K562 (cell line): Measurements from ENCODE around the gene BEST1. TPM values are rescaled to one million over a fixed set of nuclear protein-coding genes. Genes with fewer than 3 reads are reported as not detected.

Experiments
- CC2D1A ChIP-seq: fragments of 450-650 bp; IDR thresholded peaks from 2 replicates; pipeline ENCODE4 v1.6.1; 2017; ENCODE audit warnings: mild to moderate bottlenecking
- ESRRA ChIP-seq: fragments of 450-650 bp; IDR thresholded peaks from 2 replicates; pipeline ENCODE4 v1.6.1; 2014; ENCODE audit warnings: low read depth, mild to moderate bottlenecking, moderate library complexity, borderline replicate concordance
- ETV6 ChIP-seq, 3 experiments: fragments of 150-350 bp in 1 of 3; sonication (generic) in 1 of 3; formaldehyde crosslinking in 1 of 3; IDR thresholded peaks; 2 replicates each; pipeline versions ENCODE4 v1.6.1 to v1.8.0; 2014 to 2022; ENCODE audit warnings: borderline replicate concordance in 2 of 3, low read depth in 2 of 3, antibody characterized with exemption in 1 of 3, low read length in 1 of 3, mild to moderate bottlenecking in 1 of 3, missing genetic modification reagents in 1 of 3
- FIP1L1 ChIP-seq: fragments of 200-400 bp; formaldehyde crosslinking; IDR thresholded peaks from 2 replicates; pipeline ENCODE4 v1.6.1; 2018; ENCODE audit warnings: mild to moderate bottlenecking, low read depth, low read length; ENCODE audit not compliant: poor library complexity, severe bottlenecking
- HDGF ChIP-seq: fragments of 450-650 bp; IDR thresholded peaks from 2 replicates; pipeline ENCODE4 v1.6.1; 2016
- HNRNPLL ChIP-seq: fragments of 200-400 bp; formaldehyde crosslinking; IDR thresholded peaks from 2 replicates; pipeline ENCODE4 v1.6.1; 2017; ENCODE audit warnings: low read length, low read depth, mild to moderate bottlenecking; ENCODE audit not compliant: poor library complexity, severe bottlenecking
- HNRNPUL1 ChIP-seq: fragments of 200-400 bp; formaldehyde crosslinking; IDR thresholded peaks from 2 replicates; pipeline ENCODE4 v1.6.1; 2017; ENCODE audit warnings: low read length
- MITF ChIP-seq: IDR thresholded peaks from 2 replicates; pipeline ENCODE4 v1.6.1; 2014; ENCODE audit warnings: antibody characterized with exemption
- MYNN ChIP-seq, 2 experiments: sonication (generic); formaldehyde crosslinking in 1 of 2; IDR thresholded peaks; 2 replicates each; pipeline versions ENCODE4 v1.5.0 to v1.6.1; 2016 to 2020; ENCODE audit warnings: antibody characterized with exemption in 1 of 2, missing genetic modification reagents in 1 of 2
- SAFB ChIP-seq: fragments of 200-400 bp; formaldehyde crosslinking; IDR thresholded peaks from 2 replicates; pipeline ENCODE4 v1.6.1; 2017; ENCODE audit warnings: low read depth, low read length, borderline replicate concordance
- TAL1 ChIP-seq: fragments of 450-650 bp; IDR thresholded peaks from 2 replicates; pipeline ENCODE4 v1.6.1; 2016; ENCODE audit warnings: mild to moderate bottlenecking
- TRIM24 ChIP-seq, 2 experiments: fragments of 450-650 bp; IDR thresholded peaks; 2 replicates each; pipeline ENCODE4 v1.6.1; 2016
- ZNF133 ChIP-seq: fragments of 250-450 bp; sonication (Bioruptor Pico); IDR thresholded peaks from 2 replicates; pipeline ENCODE4 v1.4.0; 2020; ENCODE audit warnings: mild to moderate bottlenecking
- ZNF140 ChIP-seq: fragments of 250-450 bp; sonication (Bioruptor Pico); IDR thresholded peaks from 2 replicates; pipeline ENCODE4 v1.8.0; 2021; ENCODE audit warnings: moderate library complexity, mild to moderate bottlenecking, inconsistent platforms
- ZNF146 ChIP-seq: IDR thresholded peaks from one replicate; pipeline ENCODE4 v1.6.1; 2018; ENCODE audit warnings: missing compliant biosample characterization; ENCODE audit not compliant: unreplicated experiment
- ZNF224 ChIP-seq: sonication (generic); formaldehyde crosslinking; IDR thresholded peaks from 2 replicates; pipeline ENCODE4 v1.8.0; 2022; ENCODE audit warnings: mild to moderate bottlenecking, missing genetic modification reagents
- ZNF263 ChIP-seq: sonication (generic); formaldehyde crosslinking; IDR thresholded peaks from 2 replicates; pipeline ENCODE4 v1.8.0; 2022; ENCODE audit warnings: mild to moderate bottlenecking, missing genetic modification reagents, borderline replicate concordance
- ZNF354B ChIP-seq: fragments of 250-450 bp; sonication (Bioruptor Pico); IDR thresholded peaks from 2 replicates; pipeline ENCODE4 v1.4.0; 2020
- ZNF57 ChIP-seq: fragments of 450-650 bp; formaldehyde crosslinking; IDR thresholded peaks from 2 replicates; pipeline ENCODE4 v1.4.0; 2020; ENCODE audit warnings: mild to moderate bottlenecking, moderate library complexity
- ZNF639 ChIP-seq, 2 experiments: fragments of 200-800 bp in 1 of 2; sonication (Bioruptor generic) in 1 of 2; sonication (generic) in 1 of 2; formaldehyde crosslinking in 1 of 2; IDR thresholded peaks in 1 of 2; conservative IDR thresholded peaks in 1 of 2; 2 replicates each; pipeline versions ENCODE4 v1.5.0 to v1.6.1; 2016 to 2020; ENCODE audit warnings: missing compliant biosample characterization in 1 of 2, missing genetic modification characterization in 1 of 2, missing genetic modification reagents in 1 of 2
- ZNF785 ChIP-seq: fragments of 250-450 bp; sonication (Bioruptor Pico); IDR thresholded peaks from 2 replicates; pipeline ENCODE4 v1.4.0; 2020; ENCODE audit warnings: mild to moderate bottlenecking
- polyA plus RNA-seq, 8 experiments: library from polyadenylated mRNA; depleted of rRNA in 4 of 8; stranded (reverse) in 5 of 8; unstranded in 3 of 8; fragments of >200 nt; fragmentation: Nextera tagmentation in 2 of 8; fragmentation: Illumina TruSeq in 1 of 8; extraction: Ambion mirVana in 2 of 8; extraction: Trizol in 1 of 8; gene quantifications; 2 replicates each; pipeline versions ENCODE4 v1.2.1 to v1.2.3, GENCODE V29; 2011 to 2014; ENCODE audit warnings: inconsistent platforms in 1 of 8, missing spikeins in 1 of 8
- total RNA-seq, 7 experiments: library from RNA; depleted of rRNA in 6 of 7; stranded (reverse); fragments of >200 nt in 6 of 7; fragmentation: Illumina TruSeq in 2 of 7; extraction: Trizol in 2 of 7; gene quantifications; 2 replicates each; pipeline versions ENCODE4 v1.2.1 to v1.2.3, GENCODE V29; 2011 to 2021; ENCODE audit warnings: low replicate concordance in 1 of 7
- TF ChIP-seq, protein P1 (sequence below), 2 experiments: IDR thresholded peaks in 1 of 2; conservative IDR thresholded peaks in 1 of 2; 2 replicates each; pipeline ENCODE4 v1.6.1; 2016; ENCODE audit warnings: low read depth in 2 of 2, mild to moderate bottlenecking in 1 of 2, missing compliant biosample characterization in 1 of 2, missing genetic modification characterization in 1 of 2, moderate library complexity in 1 of 2

BEST1 gene
- total and polyA plus RNA-seq, 9 of the 15 experiments (the other 6 are each of a cell fraction or from before 2014, with no cell fraction given), result 0.07 to 1.3 (median 0.40) TPM

DNA sequence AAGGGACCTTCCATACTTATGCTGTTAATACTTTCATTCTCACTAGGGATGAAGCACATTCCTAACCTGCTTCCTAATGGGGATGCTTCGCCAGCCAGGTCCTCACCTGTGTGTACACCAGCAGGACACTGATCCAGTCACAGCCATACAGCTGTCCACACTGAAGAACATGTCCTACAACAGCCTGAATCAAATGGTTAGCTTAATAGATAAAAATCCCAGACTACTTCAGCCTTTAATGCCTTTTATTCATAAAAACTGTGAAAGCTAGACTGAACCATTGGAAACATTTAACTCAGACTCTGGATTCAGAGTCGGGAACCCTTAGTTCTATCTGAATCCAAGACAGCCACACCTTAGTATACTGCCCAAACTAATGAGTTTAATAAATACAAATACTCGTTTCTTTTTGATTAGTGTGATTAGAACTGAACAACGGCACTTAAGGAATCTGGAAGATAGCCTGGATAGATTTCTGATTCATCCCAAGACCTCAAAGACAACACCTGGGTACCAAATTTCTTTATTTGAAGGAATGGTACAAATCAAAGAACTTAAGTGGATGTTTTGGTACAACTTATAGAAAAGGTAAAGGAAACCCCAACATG, 14.0 kb downstream of the BEST1 start (continued):
- TF ChIP-seq ZNF639 (CRISPR knock-in tag; conservative IDR thresholded peaks at IDR 0.05 in 1 of 2, IDR thresholded peaks at IDR 0.05 in 1 of 2) (no peak), SAFB (no peak), TRIM24 (IDR thresholded peaks at IDR 0.05) (no peak), CC2D1A (no peak), HDGF (no peak), TAL1 (no peak), ESRRA (no peak), ZNF785 (no peak), ZNF263 (CRISPR knock-in tag) (no peak), ZNF354B (CRISPR knock-in tag) (peak; percentile 64; the same call in 1 of the 2 replicates), MITF (no peak), ZNF133 (no peak), HNRNPLL (no peak), MYNN (IDR thresholded peaks at IDR 0.05) (peak; percentile 78; the same call in 1 of the 2 replicates), MYNN (CRISPR knock-in tag; IDR thresholded peaks at IDR 0.05) (no peak), HNRNPUL1 (no peak), ETV6 (IDR thresholded peaks at IDR 0.05; ENCODE audit: borderline replicate concordance in 1 of 2, low read depth in 2 of 2, low read length in 1 of 2) (peak in 1 of 2 experiments; percentile 14; a peak in 1 of 4 replicates), ETV6 (CRISPR knock-in tag; IDR thresholded peaks at IDR 0.05; ENCODE audit: borderline replicate concordance) (no peak), ZNF140 (no peak), FIP1L1 (no peak), ZNF146 (no peak), ZNF57 (no peak; the same call in 1 of the 2 replicates), ZNF224 (CRISPR knock-in tag) (no peak)
- TF ChIP-seq, protein P1, sequence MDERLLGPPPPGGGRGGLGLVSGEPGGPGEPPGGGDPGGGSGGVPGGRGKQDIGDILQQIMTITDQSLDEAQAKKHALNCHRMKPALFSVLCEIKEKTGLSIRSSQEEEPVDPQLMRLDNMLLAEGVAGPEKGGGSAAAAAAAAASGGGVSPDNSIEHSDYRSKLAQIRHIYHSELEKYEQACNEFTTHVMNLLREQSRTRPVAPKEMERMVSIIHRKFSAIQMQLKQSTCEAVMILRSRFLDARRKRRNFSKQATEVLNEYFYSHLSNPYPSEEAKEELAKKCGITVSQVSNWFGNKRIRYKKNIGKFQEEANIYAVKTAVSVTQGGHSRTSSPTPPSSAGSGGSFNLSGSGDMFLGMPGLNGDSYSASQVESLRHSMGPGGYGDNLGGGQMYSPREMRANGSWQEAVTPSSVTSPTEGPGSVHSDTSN (CRISPR knock-in tag; IDR thresholded peaks at IDR 0.05; ENCODE audit: low read depth), result no peak
- TF ChIP-seq, protein P1 (tag; conservative IDR thresholded peaks at IDR 0.05; ENCODE audit: low read depth), result no peak
